HepG2 (cell line): ENCODE results near the gene MPIG6B. TPM values are rescaled to one million over a fixed set of nuclear protein-coding genes. Genes with fewer than 3 reads are reported as not detected.

Source experiments
- CEBPZ ChIP-seq: IDR thresholded peaks from 2 replicates; pipeline ENCODE4 v1.6.1; 2012; ENCODE audit warnings: low read length, improper control_type of control experiment
- CERS6 ChIP-seq: sonication (generic); formaldehyde crosslinking; IDR thresholded peaks from 2 replicates; pipeline ENCODE4 v1.5.0; 2020; ENCODE audit warnings: missing genetic modification reagents
- FOXK1 ChIP-seq: sonication (generic); formaldehyde crosslinking; IDR thresholded peaks from 2 replicates; pipeline ENCODE4 v1.4.0; 2020; ENCODE audit warnings: low read depth, missing genetic modification reagents, borderline replicate concordance
- FOXP4 ChIP-seq: sonication (generic); formaldehyde crosslinking; IDR thresholded peaks from 2 replicates; pipeline ENCODE4 v1.4.0; 2020; ENCODE audit warnings: missing genetic modification reagents
- JDP2 ChIP-seq: sonication (generic); formaldehyde crosslinking; IDR thresholded peaks from 2 replicates; pipeline ENCODE4 v1.8.1; 2022; ENCODE audit warnings: missing genetic modification reagents, borderline replicate concordance
- MEF2D ChIP-seq: sonication (generic); formaldehyde crosslinking; IDR thresholded peaks from 2 replicates; pipeline ENCODE4 v1.5.1; 2020; ENCODE audit warnings: mild to moderate bottlenecking, missing genetic modification reagents
- PHB2 ChIP-seq: fragments of 450-650 bp; IDR thresholded peaks from 2 replicates; pipeline ENCODE4 v1.6.1; 2018; ENCODE audit not compliant: partially characterized antibody
- SMAD9 ChIP-seq: sonication (generic); formaldehyde crosslinking; IDR thresholded peaks from 2 replicates; pipeline ENCODE4 v1.5.1; 2020; ENCODE audit warnings: mild to moderate bottlenecking, missing genetic modification reagents
- TFDP1 ChIP-seq: IDR thresholded peaks from 2 replicates; pipeline ENCODE4 v1.6.1; 2016; ENCODE audit warnings: missing compliant biosample characterization, missing genetic modification reagents, borderline replicate concordance
- U2AF1 ChIP-seq: fragments of 200-400 bp; formaldehyde crosslinking; optimal IDR thresholded peaks from 2 replicates; pipeline ENCODE3; 2017; ENCODE audit warnings: mild to moderate bottlenecking, low read depth, low read length
- ZBTB8A ChIP-seq: sonication (generic); formaldehyde crosslinking; IDR thresholded peaks from 2 replicates; pipeline ENCODE4 v1.4.0; 2020; ENCODE audit warnings: mild to moderate bottlenecking, low read depth, missing genetic modification reagents, borderline replicate concordance
- ZNF138 ChIP-seq: sonication (generic); formaldehyde crosslinking; IDR thresholded peaks from 2 replicates; pipeline ENCODE4 v1.5.0; 2020; ENCODE audit warnings: mild to moderate bottlenecking, low read depth, missing genetic modification reagents
- ZNF281 ChIP-seq: sonication (generic); formaldehyde crosslinking; IDR thresholded peaks from 2 replicates; pipeline ENCODE4 v1.4.0; 2020; ENCODE audit warnings: missing genetic modification reagents, borderline replicate concordance
- ZNF530 ChIP-seq: sonication (generic); formaldehyde crosslinking; IDR thresholded peaks from 2 replicates; pipeline ENCODE4 v1.5.0; 2020; ENCODE audit warnings: low read depth, mild to moderate bottlenecking, missing genetic modification reagents
- ZNF607 ChIP-seq: sonication (generic); formaldehyde crosslinking; IDR thresholded peaks from 2 replicates; pipeline ENCODE4 v1.5.1; 2020; ENCODE audit warnings: missing genetic modification reagents, mild to moderate bottlenecking, borderline replicate concordance
- ZNF772 ChIP-seq: sonication (generic); formaldehyde crosslinking; IDR thresholded peaks from 2 replicates; pipeline ENCODE4 v1.5.0; 2020; ENCODE audit warnings: mild to moderate bottlenecking, missing genetic modification reagents
- polyA plus RNA-seq, 8 experiments: library from polyadenylated mRNA; depleted of rRNA in 3 of 8; stranded (reverse) in 7 of 8; unstranded in 1 of 8; fragments of >200 nt; fragmentation: Illumina TruSeq in 4 of 8; extraction: Trizol in 4 of 8; gene quantifications; 2 replicates each; pipeline versions ENCODE4 v1.2.1 to v1.2.3, GENCODE V29; 2011 to 2016; ENCODE audit warnings: low read depth in 4 of 8, missing spikeins in 1 of 8, mixed read lengths in 1 of 8; ENCODE audit not compliant: insufficient read depth in 1 of 8
- total RNA-seq, 5 experiments: library from RNA; depleted of rRNA; stranded (reverse); fragments of >200 nt; fragmentation: Illumina TruSeq; extraction: Trizol; gene quantifications; 2 replicates each; pipeline ENCODE4 v1.2.3, GENCODE V29; 2016; ENCODE audit warnings: low read depth in 1 of 5

The MPIG6B gene
- total and polyA plus RNA-seq, 2 of the 13 experiments (the other 11 are each of a cell fraction or from before 2014, with no cell fraction given) = not detected

- TF ChIP-seq ZNF138 (CRISPR knock-in tag) (no peak), FOXK1 (peak; percentile 1; the same call in 1 of the 2 replicates), SMAD9 (peak; percentile 36; the same call in 1 of the 2 replicates), ZNF607 (CRISPR knock-in tag) (0 out of 2 replicates have a peak, but pooled peaks have one; percentile 10), CERS6 (CRISPR knock-in tag) (no peak), JDP2 (CRISPR knock-in tag) (no peak), CEBPZ (no peak), FOXP4 (CRISPR knock-in tag) (no peak), PHB2 (no peak), ZNF281 (CRISPR knock-in tag) (no peak), ZNF530 (CRISPR knock-in tag) (no peak), ZBTB8A (CRISPR knock-in tag) (no peak), MEF2D (CRISPR knock-in tag) (no peak; the same call in 1 of the 2 replicates), U2AF1 (no peak), TFDP1 (no peak), ZNF772 (no peak)
Observed at GRCh38 chr6:31736768-31737314, 13.7 kb downstream of the MPIG6B start (continued).
